Astrocyte (in vitro differentiated cells and primary cell): Measurements from ENCODE around the gene FFAR2.

ENCODE experiments used
- EZH2 ChIP-seq: IDR thresholded peaks from 2 replicates; pipeline ENCODE4 v1.6.1; 2012; ENCODE audit warnings: mild to moderate bottlenecking, low read length, inconsistent platforms; ENCODE audit not compliant: insufficient read depth
- TF ChIP-seq, protein P1 (sequence below): IDR thresholded peaks from 2 replicates; pipeline ENCODE4 v1.5.1; 2011; ENCODE audit warnings: low read depth, mild to moderate bottlenecking, inconsistent platforms, low read length, moderate library complexity; ENCODE audit not compliant: insufficient read depth

- TF ChIP-seq, protein P1, sequence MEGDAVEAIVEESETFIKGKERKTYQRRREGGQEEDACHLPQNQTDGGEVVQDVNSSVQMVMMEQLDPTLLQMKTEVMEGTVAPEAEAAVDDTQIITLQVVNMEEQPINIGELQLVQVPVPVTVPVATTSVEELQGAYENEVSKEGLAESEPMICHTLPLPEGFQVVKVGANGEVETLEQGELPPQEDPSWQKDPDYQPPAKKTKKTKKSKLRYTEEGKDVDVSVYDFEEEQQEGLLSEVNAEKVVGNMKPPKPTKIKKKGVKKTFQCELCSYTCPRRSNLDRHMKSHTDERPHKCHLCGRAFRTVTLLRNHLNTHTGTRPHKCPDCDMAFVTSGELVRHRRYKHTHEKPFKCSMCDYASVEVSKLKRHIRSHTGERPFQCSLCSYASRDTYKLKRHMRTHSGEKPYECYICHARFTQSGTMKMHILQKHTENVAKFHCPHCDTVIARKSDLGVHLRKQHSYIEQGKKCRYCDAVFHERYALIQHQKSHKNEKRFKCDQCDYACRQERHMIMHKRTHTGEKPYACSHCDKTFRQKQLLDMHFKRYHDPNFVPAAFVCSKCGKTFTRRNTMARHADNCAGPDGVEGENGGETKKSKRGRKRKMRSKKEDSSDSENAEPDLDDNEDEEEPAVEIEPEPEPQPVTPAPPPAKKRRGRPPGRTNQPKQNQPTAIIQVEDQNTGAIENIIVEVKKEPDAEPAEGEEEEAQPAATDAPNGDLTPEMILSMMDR = no peak
- no peak for TF ChIP-seq EZH2
Observed at GRCh38 chr19:35459414-35460082, 11.5 kb downstream of the FFAR2 start.
